MM.1S (cell line): Measurements from ENCODE around the gene ATP5ME.
"Not testable (repeated sequence)": the region's sequence is repeated elsewhere in the genome, so short reads cannot be mapped to it uniquely, and the experiment has no call there.

Experiments
- DNase-seq: peaks from one replicate; pipeline ENCODE4 v3.0.0-alpha.2; 2015
- H2AFZ ChIP-seq: fragments of 300-600 bp; sonication (generic); 2 replicates; pipeline ENCODE4 v1.6.0; 2016; ENCODE audit warnings: antibody characterized with exemption, low read length
- H3F3A ChIP-seq: fragments of 300-600 bp; sonication (generic); 2 replicates; pipeline ENCODE4 v1.6.1; 2016; ENCODE audit warnings: mild to moderate bottlenecking, antibody characterized with exemption, low read length, moderate library complexity, mixed read lengths; ENCODE audit not compliant: insufficient read depth
- H3K27ac ChIP-seq: fragments of 300-600 bp; sonication (generic); 2 replicates; pipeline ENCODE4 v1.5.1; 2016; ENCODE audit warnings: mild to moderate bottlenecking, low read length
- H3K27me3 ChIP-seq: fragments of 300-600 bp; sonication (generic); replicated peaks from 2 replicates; pipeline ENCODE4 v1.6.0; 2016; ENCODE audit warnings: low read length; ENCODE audit not compliant: insufficient read depth
- H3K36me3 ChIP-seq: fragments of 300-600 bp; sonication (generic); replicated peaks from 2 replicates; pipeline ENCODE4 v1.6.1; 2016; ENCODE audit warnings: mild to moderate bottlenecking, low read length, mixed read lengths; ENCODE audit not compliant: insufficient read depth
- H3K4me1 ChIP-seq: fragments of 300-600 bp; sonication (generic); 2 replicates; pipeline ENCODE4 v1.6.1; 2016; ENCODE audit warnings: low read length, mixed read lengths
- H3K4me2 ChIP-seq: fragments of 300-600 bp; sonication (generic); 2 replicates; pipeline ENCODE4 v1.6.0; 2016; ENCODE audit warnings: low read depth, low read length
- H3K4me3 ChIP-seq: fragments of 300-600 bp; sonication (generic); 2 replicates; pipeline ENCODE4 v1.5.1; 2016; ENCODE audit warnings: low read length, mixed read lengths
- H3K79me2 ChIP-seq: fragments of 300-600 bp; sonication (generic); 2 replicates; pipeline ENCODE4 v1.6.1; 2016; ENCODE audit warnings: mixed run types, low read length, mixed read lengths
- H3K9ac ChIP-seq: fragments of 300-600 bp; sonication (generic); 2 replicates; pipeline ENCODE4 v1.6.1; 2016; ENCODE audit warnings: low read length, mixed read lengths
- H3K9me2 ChIP-seq: fragments of 300-600 bp; sonication (generic); replicated peaks from 2 replicates; pipeline ENCODE4 v1.6.1; 2016; ENCODE audit warnings: mild to moderate bottlenecking, low read length, mixed read lengths; ENCODE audit not compliant: insufficient read depth
- H3K9me3 ChIP-seq: fragments of 300-600 bp; sonication (generic); replicated peaks from 2 replicates; pipeline ENCODE4 v1.6.1; 2016; ENCODE audit warnings: mild to moderate bottlenecking, low read length, mixed read lengths; ENCODE audit not compliant: insufficient read depth
- H4K20me1 ChIP-seq: fragments of 300-600 bp; sonication (generic); 2 replicates; pipeline ENCODE4 v1.6.1; 2016; ENCODE audit warnings: mild to moderate bottlenecking, low read length, moderate library complexity, mixed read lengths; ENCODE audit not compliant: insufficient read depth
- EZH2 ChIP-seq: fragments of 300-600 bp; sonication (generic); optimal IDR thresholded peaks from 2 replicates; pipeline ENCODE3; 2017; ENCODE audit warnings: low read depth, mild to moderate bottlenecking, antibody characterized with exemption, low read length, mixed read lengths
- EZH2phosphoT487 ChIP-seq: fragments of 300-600 bp; sonication (generic); IDR thresholded peaks from 2 replicates; pipeline ENCODE4 v1.6.1; 2018; ENCODE audit warnings: antibody characterized with exemption, low read length
- TF ChIP-seq, protein P1 (sequence below): fragments of 300-600 bp; sonication (generic); IDR thresholded peaks from 2 replicates; pipeline ENCODE4 v1.5.1; 2016; ENCODE audit warnings: antibody characterized with exemption, low read length, mixed read lengths

The ATP5ME gene

DNA sequence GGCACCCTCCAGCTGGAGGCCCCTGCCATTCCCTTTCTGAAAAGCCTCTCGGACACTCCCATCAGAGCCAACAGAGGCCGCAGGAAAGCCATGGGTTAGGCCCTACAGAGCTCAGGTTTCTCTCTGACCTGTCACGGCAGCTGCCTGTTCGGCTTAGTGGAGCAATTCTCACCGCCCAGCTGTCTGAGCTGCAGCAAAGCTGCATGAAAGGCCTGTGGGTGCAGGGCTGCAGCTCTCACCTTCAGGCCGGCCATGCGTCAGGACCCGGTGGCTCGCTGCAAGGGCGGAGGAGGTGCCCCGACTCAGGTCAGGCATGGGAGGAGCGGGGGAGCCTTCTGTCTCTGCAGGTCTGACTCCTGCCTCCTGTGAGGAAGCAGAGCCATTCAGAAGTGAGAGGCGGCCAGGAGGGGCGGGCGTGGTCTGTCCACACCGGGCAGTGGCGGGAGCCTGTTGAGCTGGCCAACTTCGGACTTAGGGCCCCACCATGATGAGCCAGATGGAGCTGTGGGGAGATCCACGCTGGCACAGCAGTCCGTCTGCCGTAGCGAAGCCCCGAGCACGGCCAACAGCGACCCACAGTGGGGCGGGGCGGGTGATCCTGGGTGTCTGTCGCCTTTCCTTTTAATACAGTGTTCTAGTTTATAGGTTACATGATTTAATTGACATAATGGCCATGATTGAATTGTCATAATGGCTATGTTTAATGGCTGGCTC is 25.3 kb downstream of the ATP5ME start:
- no peaks in the 10 kb centered on the region for H3K4me1 ChIP-seq
- H3F3A ChIP-seq = no peaks in the 10 kb centered on the region
- H3K9ac ChIP-seq = no peak overlapping the region
- H2AFZ ChIP-seq = no peak overlapping the region
- no peaks in the 10 kb centered on the region for H3K36me3 ChIP-seq
- H3K4me3 ChIP-seq = no peak overlapping the region
- H3K4me2 ChIP-seq = no peak overlapping the region
- H3K9me3 ChIP-seq = no peaks in the 10 kb centered on the region
- no peaks in the 10 kb centered on the region for H4K20me1 ChIP-seq
- TF ChIP-seq EZH2 (no peak), EZH2phosphoT487 (no peak)
- TF ChIP-seq, protein P1, sequence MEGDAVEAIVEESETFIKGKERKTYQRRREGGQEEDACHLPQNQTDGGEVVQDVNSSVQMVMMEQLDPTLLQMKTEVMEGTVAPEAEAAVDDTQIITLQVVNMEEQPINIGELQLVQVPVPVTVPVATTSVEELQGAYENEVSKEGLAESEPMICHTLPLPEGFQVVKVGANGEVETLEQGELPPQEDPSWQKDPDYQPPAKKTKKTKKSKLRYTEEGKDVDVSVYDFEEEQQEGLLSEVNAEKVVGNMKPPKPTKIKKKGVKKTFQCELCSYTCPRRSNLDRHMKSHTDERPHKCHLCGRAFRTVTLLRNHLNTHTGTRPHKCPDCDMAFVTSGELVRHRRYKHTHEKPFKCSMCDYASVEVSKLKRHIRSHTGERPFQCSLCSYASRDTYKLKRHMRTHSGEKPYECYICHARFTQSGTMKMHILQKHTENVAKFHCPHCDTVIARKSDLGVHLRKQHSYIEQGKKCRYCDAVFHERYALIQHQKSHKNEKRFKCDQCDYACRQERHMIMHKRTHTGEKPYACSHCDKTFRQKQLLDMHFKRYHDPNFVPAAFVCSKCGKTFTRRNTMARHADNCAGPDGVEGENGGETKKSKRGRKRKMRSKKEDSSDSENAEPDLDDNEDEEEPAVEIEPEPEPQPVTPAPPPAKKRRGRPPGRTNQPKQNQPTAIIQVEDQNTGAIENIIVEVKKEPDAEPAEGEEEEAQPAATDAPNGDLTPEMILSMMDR = no peak
- no peak for DNase-seq
- no peaks in the 10 kb centered on the region for H3K79me2 ChIP-seq
- H3K27ac ChIP-seq = no peak overlapping the region
- H3K27me3 ChIP-seq = no peaks in the 10 kb centered on the region
- H3K9me2 ChIP-seq = no peaks in the 10 kb centered on the region

DNA sequence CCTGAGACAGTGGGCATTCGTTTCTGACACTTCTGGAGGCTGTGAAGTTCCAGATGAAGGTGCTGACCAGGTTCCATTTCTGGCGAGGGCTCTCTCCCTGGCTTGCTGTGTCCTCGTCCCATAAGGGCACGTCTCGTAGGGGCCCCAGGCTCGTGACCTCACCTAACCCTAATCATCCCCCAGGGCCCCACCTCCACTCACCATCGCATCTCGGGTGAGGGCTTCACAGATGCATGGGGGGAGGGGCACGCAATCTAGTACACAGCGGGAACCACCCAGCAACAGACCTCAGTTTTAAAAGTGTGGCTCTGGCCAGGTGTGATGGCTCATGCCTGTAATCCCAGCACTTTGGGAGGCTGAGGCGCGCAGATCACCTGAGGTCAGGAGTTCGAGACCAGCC is 26.6 kb downstream of the ATP5ME start:
- Histone ChIP-seq H3K27me3 (no peaks in the 10 kb centered on the region), H3K9me3 (no peaks in the 10 kb centered on the region), H3K4me2 (no peak overlapping the region), H3K79me2 (no peaks in the 10 kb centered on the region), H3K4me1 (no peaks in the 10 kb centered on the region), H3K36me3 (no peaks in the 10 kb centered on the region), H3K27ac (no peak overlapping the region), H2AFZ (no peak overlapping the region), H3K9ac (no peak overlapping the region), H3K4me3 (no peak overlapping the region), H3K9me2 (no peaks in the 10 kb centered on the region), H3F3A (no peaks in the 10 kb centered on the region), H4K20me1 (no peaks in the 10 kb centered on the region)
- TF ChIP-seq, protein P1 = no peak
- TF ChIP-seq EZH2phosphoT487 = no peak
- TF ChIP-seq EZH2 = no peak
- no peak for DNase-seq

DNA sequence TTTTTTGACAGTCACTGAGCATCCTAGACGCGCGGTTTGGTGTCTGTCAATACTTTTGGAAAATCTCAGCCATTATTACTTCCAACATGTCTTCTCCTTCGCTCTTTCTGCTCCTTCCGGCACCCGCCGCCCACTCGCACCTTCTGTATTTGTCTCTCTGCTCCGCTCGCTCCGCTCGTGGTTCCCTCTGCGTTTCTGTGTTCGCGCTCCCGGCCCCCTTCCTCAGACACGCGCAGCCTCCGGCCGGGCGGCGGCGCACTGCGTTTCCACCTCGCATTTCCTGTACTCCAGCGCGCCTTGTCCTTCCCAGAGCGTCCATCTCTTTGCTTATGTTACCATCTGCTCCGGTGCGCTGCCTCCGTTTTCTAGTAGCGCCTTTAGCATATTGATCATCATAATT is 27.6 kb downstream of the ATP5ME start:
- H4K20me1 ChIP-seq = no peaks in the 10 kb centered on the region
- H3K36me3 ChIP-seq = no peaks in the 10 kb centered on the region
- no peak overlapping the region for H3K9ac ChIP-seq
- no peaks in the 10 kb centered on the region for H3K9me3 ChIP-seq
- H2AFZ ChIP-seq = no peak overlapping the region
- no peak overlapping the region for H3K4me2 ChIP-seq
- H3K27me3 ChIP-seq = no peaks in the 10 kb centered on the region
- H3K27ac ChIP-seq = no peak overlapping the region
- H3K79me2 ChIP-seq = no peaks in the 10 kb centered on the region
- H3F3A ChIP-seq = no peaks in the 10 kb centered on the region
- no peaks in the 10 kb centered on the region for H3K9me2 ChIP-seq
- no peak overlapping the region for H3K4me3 ChIP-seq
- TF ChIP-seq, protein P1 = no peak
- DNase-seq = no peak
- H3K4me1 ChIP-seq = no peaks in the 10 kb centered on the region

DNA sequence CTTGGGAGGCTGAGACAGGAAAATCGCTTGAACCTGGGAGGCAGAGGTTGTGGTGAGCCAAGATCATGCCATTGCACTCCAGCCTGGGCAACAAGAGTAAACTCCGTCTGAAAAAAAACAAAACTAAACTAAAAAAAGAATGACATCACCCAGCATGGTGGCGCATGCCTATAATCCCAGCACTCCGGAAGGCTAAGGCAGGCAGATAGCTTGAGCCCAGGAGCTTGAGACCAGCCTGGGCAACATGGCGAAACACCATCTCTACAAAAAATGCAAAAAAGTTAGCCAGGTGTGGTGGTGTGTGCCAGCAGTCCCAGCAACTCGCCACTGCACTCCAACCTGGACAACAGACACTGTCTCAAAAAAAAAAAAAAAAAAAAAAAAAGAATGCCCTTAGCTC is 31.7 kb downstream of the ATP5ME start:
- not testable (repeated sequence) for H3K27ac ChIP-seq, H3K36me3 ChIP-seq, H3F3A ChIP-seq, H3K4me3 ChIP-seq, H3K9me2 ChIP-seq, H3K4me1 ChIP-seq, H4K20me1 ChIP-seq, H3K4me2 ChIP-seq, H3K27me3 ChIP-seq, H3K9me3 ChIP-seq, DNase-seq, H3K9ac ChIP-seq, H2AFZ ChIP-seq, H3K79me2 ChIP-seq
